Upper lobe of left lung (tissue), 4 donors: ENCODE results near the gene TAF9B.

Experiments
- POLR2A ChIP-seq, 4 donors: fragments of 450-650 bp; IDR thresholded peaks; one replicate each; pipeline ENCODE4 v1.5.1; 2016 to 2017; ENCODE audit warnings: antibody characterized with exemption in 4 of 4, mild to moderate bottlenecking in 2 of 4
- POLR2AphosphoS5 ChIP-seq, 2 donors: sonication (generic); formaldehyde crosslinking; IDR thresholded peaks; one replicate each; pipeline ENCODE4 v1.5.1; 2017; ENCODE audit warnings: antibody characterized with exemption in 2 of 2
- TF ChIP-seq, protein P1 (sequence below), 6 experiments: fragments of 450-650 bp in 4 of 6; fragments of 200-600 bp in 2 of 6; sonication (generic) in 2 of 6; IDR thresholded peaks; one replicate each; pipeline ENCODE4 v1.5.1; 2016 to 2019; ENCODE audit warnings: antibody characterized with exemption in 6 of 6

DNA sequence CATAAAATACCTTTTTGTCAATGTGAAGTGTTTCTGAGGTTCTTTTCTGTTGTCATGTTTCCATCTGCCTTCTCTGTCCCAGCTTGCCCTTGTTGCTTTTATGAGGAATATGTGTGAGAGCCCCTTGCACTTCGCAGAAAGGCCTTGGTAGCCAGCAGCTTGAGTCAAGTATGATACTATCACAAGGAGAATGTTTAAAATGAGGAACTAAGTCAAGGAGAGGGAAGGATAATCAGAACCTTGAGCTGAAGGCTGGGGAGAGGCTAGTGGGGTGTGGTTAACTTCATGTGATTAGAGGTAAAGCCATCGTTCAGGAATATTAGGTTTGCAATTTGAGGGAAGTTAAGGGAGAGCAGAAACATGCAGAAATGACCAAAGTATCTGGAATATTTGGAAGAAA, 22.7 kb downstream of the TAF9B start:
- TF ChIP-seq, protein P1, sequence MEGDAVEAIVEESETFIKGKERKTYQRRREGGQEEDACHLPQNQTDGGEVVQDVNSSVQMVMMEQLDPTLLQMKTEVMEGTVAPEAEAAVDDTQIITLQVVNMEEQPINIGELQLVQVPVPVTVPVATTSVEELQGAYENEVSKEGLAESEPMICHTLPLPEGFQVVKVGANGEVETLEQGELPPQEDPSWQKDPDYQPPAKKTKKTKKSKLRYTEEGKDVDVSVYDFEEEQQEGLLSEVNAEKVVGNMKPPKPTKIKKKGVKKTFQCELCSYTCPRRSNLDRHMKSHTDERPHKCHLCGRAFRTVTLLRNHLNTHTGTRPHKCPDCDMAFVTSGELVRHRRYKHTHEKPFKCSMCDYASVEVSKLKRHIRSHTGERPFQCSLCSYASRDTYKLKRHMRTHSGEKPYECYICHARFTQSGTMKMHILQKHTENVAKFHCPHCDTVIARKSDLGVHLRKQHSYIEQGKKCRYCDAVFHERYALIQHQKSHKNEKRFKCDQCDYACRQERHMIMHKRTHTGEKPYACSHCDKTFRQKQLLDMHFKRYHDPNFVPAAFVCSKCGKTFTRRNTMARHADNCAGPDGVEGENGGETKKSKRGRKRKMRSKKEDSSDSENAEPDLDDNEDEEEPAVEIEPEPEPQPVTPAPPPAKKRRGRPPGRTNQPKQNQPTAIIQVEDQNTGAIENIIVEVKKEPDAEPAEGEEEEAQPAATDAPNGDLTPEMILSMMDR (IDR thresholded peaks at IDR 0.05) = no peak
- no peak for TF ChIP-seq POLR2A (IDR thresholded peaks at IDR 0.05)
- TF ChIP-seq POLR2AphosphoS5 (IDR thresholded peaks at IDR 0.05) = no peak
